Uterus (tissue), 2 donors: ENCODE measurements around the gene RASL12.
"Not testable (repeated sequence)": the region's sequence is repeated elsewhere in the genome, so short reads cannot be mapped to it uniquely, and the experiment has no call there.

Experiments used
- CTCF ChIP-seq, 4 experiments: fragments of 200-600 bp in 2 of 4; fragments of 450-650 bp in 2 of 4; sonication (generic) in 2 of 4; IDR thresholded peaks; one replicate each; pipeline ENCODE4 v1.5.1; 2016 to 2019; ENCODE audit warnings: antibody characterized with exemption in 4 of 4, mild to moderate bottlenecking in 2 of 4, moderate library complexity in 1 of 4
- POLR2A ChIP-seq, 2 donors: fragments of 450-650 bp; IDR thresholded peaks; one replicate each; pipeline ENCODE4 v1.6.1; 2016; ENCODE audit warnings: antibody characterized with exemption in 2 of 2, mild to moderate bottlenecking in 1 of 2, moderate library complexity in 1 of 2

GRCh38 chr15:65074946-65075345 is 7.2 kb upstream of the RASL12 start:
- TF ChIP-seq CTCF, POLR2A (IDR thresholded peaks at IDR 0.05): not testable (repeated sequence)
